ENCODE results near the gene ZRANB2. TPM values are rescaled to one million over a fixed set of nuclear protein-coding genes. Genes with fewer than 3 reads are reported as not detected.

Gene ZRANB2
- total and polyA plus RNA-seq, 5 donors from 2014 or later, result 46.1 to 102 (median 51.7) TPM

DNA sequence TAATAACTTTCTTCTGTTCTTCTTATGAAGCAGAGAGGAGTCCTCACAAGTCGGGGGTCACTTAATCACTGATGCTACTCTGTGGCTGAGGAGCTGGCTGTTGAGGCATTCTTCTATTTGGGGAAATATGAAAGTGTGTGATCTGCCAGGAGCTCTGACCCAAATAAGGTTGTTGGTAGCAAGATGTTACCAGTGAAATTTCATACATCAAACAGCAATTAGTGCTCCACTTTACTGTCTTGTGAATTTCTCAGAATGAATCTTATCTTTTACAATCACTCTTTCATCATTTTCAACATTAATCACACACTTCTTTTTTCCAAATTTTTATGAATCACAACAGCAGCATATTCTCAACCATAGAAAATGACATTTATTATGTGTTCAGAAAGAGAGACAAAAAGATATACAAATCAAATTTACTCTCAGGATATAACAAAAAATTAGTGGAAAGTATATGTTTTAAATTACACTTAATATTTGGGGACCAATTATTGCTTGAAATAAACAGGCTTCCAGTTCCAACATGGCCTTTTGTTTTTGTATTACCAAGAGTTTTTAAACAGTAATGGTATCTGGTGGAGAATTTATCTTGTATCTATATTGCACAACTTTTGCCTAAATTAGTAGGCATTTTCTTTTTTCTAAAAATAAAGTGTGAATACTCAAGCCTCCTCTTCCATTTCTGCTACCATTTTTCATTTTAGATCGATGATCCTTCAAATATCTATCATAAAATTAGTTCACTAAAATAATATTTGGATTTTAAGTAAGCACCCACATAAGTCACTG lies 42.8 kb downstream of the ZRANB2 start:
- Mint-ChIP-seq H3K4me1 (no peaks in the 10 kb centered on the region), H3K9me3 (peaks cover 0 to 6% (median 0%) of the 10 kb centered on the region in 7 donors), H3K27me3 (peaks cover 50% of the 10 kb centered on the region), H3K36me3 (peaks cover 4% of the 10 kb centered on the region), H3K4me3 (no peak overlapping the region), H3K27ac (no peak overlapping the region)
- Histone ChIP-seq H3K27ac (ENCODE audit: insufficient read depth, low read length, poor library complexity, severe bottlenecking) (no peak overlapping the region), H3K9me3 (ENCODE audit: control insufficient read depth in 2 of 2, low read length in 2 of 2) (no peaks in the 10 kb centered on the region), H3K27me3 (ENCODE audit: control insufficient read depth, insufficient read depth, low read length) (peaks cover 22% of the 10 kb centered on the region), H3K4me3 (ENCODE audit: low read depth, low read length) (no peak overlapping the region), H3K36me3 (ENCODE audit: control insufficient read depth, insufficient read depth, low read length) (no peaks in the 10 kb centered on the region), H3K4me1 (ENCODE audit: control insufficient read depth, insufficient read depth, low read length, poor library complexity, severe bottlenecking) (no peaks in the 10 kb centered on the region)
- DNase-seq (no peak), ATAC-seq (ENCODE audit: low read depth in 2 of 2) (no peak)

DNA sequence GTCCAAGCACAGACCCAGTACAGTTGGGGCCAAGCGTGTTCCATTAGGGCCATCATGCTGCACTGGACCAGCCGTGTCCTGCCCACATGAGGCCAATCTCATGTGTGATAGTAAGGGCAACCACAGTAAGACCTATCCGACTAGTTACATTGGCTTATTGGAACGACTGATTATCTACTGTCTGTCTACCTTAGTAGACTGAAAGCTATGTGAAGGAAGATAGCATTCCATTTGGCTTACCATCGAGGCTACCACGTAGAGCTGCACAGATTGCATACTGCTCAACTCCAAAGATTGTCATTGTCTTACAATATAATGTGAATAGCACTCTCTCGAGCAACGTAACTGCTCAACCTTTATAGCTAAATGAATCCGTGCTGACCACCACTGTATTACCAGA lies 43.8 kb downstream of the ZRANB2 start:
- Mint-ChIP-seq H3K4me3 (no peak overlapping the region), H3K4me1 (no peaks in the 10 kb centered on the region), H3K36me3 (peaks cover 4% of the 10 kb centered on the region), H3K27me3 (peaks cover 41% of the 10 kb centered on the region), H3K27ac (no peak overlapping the region), H3K9me3 (peaks cover 0 to 6% (median 0%) of the 10 kb centered on the region in 7 donors)
- peaks cover 19% of the 10 kb centered on the region for H3K27me3 ChIP-seq (ENCODE audit: control insufficient read depth, insufficient read depth, low read length)
- ATAC-seq (ENCODE audit: low read depth in 2 of 2) (no peak), DNase-seq (no peak)
- H3K9me3 ChIP-seq (ENCODE audit: control insufficient read depth in 2 of 2, low read length in 2 of 2), result no peaks in the 10 kb centered on the region
- H3K36me3 ChIP-seq (ENCODE audit: control insufficient read depth, insufficient read depth, low read length), result no peaks in the 10 kb centered on the region
- no peak overlapping the region for H3K4me3 ChIP-seq (ENCODE audit: low read depth, low read length)
- H3K27ac ChIP-seq (ENCODE audit: insufficient read depth, low read length, poor library complexity, severe bottlenecking), result no peak overlapping the region
- no peaks in the 10 kb centered on the region for H3K4me1 ChIP-seq (ENCODE audit: control insufficient read depth, insufficient read depth, low read length, poor library complexity, severe bottlenecking)

DNA sequence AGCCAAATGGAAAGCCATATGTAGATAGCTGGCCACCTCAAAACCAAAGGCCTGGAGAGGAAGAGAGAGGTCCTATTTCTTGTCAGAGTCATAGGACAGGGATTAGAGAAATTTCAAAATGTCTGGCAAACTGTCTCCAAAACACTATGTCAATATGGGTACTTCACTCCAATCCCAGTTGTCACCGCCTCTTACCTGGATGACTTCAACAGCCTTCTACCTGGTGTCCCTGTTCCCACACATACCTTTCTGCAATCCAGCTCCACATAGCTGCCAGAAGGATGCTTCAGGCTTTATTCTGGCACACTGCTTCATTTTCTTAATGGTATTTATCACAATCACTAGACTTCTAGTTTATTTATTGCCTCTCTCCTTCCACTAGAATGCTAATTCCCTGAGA lies 47.7 kb downstream of the ZRANB2 start:
- no peaks in the 10 kb centered on the region for H3K9me3 ChIP-seq (ENCODE audit: control insufficient read depth in 2 of 2, low read length in 2 of 2)
- Mint-ChIP-seq H3K27me3 (peaks cover 31% of the 10 kb centered on the region), H3K4me3 (no peak overlapping the region), H3K4me1 (no peaks in the 10 kb centered on the region), H3K9me3 (no peaks in the 10 kb centered on the region), H3K27ac (no peak overlapping the region), H3K36me3 (no peaks in the 10 kb centered on the region)
- no peak for ATAC-seq (ENCODE audit: low read depth in 2 of 2)
- no peak overlapping the region for H3K27ac ChIP-seq (ENCODE audit: insufficient read depth, low read length, poor library complexity, severe bottlenecking)
- H3K4me1 ChIP-seq (ENCODE audit: control insufficient read depth, insufficient read depth, low read length, poor library complexity, severe bottlenecking), result no peaks in the 10 kb centered on the region
- DNase-seq, result no peak
- no peaks in the 10 kb centered on the region for H3K36me3 ChIP-seq (ENCODE audit: control insufficient read depth, insufficient read depth, low read length)
- no peak overlapping the region for H3K4me3 ChIP-seq (ENCODE audit: low read depth, low read length)
- peaks cover 12% of the 10 kb centered on the region for H3K27me3 ChIP-seq (ENCODE audit: control insufficient read depth, insufficient read depth, low read length)

DNA sequence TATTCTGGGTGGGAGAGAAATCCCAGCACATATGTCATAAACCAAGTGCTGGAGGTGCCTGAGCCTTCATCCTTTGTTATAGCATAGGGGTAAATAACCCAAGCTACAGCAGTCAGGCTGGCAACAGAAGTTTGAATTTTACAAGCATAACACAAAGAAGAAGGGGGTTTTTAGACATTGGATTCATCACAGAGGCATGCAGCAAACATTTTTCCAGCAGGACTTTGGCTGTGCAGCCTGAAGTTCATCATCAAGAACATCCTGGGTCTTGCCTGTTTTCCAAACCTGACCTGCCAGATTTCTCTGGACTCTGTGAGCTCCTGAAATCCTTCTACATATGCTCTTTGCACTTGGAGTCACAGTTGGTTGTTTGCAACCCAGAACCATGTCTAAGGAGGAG lies 49.4 kb downstream of the ZRANB2 start:
- Histone ChIP-seq H3K27ac (ENCODE audit: insufficient read depth, low read length, poor library complexity, severe bottlenecking) (no peak overlapping the region), H3K4me3 (ENCODE audit: low read depth, low read length) (no peak overlapping the region), H3K4me1 (ENCODE audit: control insufficient read depth, insufficient read depth, low read length, poor library complexity, severe bottlenecking) (no peaks in the 10 kb centered on the region), H3K9me3 (ENCODE audit: control insufficient read depth in 2 of 2, low read length in 2 of 2) (no peaks in the 10 kb centered on the region), H3K36me3 (ENCODE audit: control insufficient read depth, insufficient read depth, low read length) (no peaks in the 10 kb centered on the region), H3K27me3 (ENCODE audit: control insufficient read depth, insufficient read depth, low read length) (peaks cover 12% of the 10 kb centered on the region)
- ATAC-seq (ENCODE audit: low read depth in 2 of 2) (no peak), DNase-seq (no peak)
- H3K27me3 Mint-ChIP-seq, result peaks cover 22% of the 10 kb centered on the region
- no peak overlapping the region for H3K27ac Mint-ChIP-seq
- H3K4me1 Mint-ChIP-seq, result no peaks in the 10 kb centered on the region
- H3K9me3 Mint-ChIP-seq, result no peaks in the 10 kb centered on the region
- no peaks in the 10 kb centered on the region for H3K36me3 Mint-ChIP-seq
- no peak overlapping the region for H3K4me3 Mint-ChIP-seq

DNA sequence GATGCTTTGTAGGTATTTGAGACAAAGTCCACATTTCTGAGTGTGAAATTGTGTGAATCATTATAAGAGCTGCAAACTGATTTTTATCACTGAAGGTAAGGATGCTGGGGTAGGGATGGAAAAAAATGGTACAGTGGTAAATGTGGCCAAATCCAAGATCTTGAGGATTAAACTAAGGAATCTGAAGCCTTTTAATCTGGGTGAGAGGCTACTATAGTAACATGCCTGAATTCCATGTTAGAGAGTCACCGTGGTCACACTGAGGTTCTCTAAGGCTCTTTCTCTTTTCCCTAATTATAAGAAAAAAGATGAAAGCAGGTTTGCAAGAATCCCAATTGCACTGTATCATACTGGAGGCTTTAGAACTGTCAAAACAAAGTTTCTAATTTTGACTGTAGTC lies 50.8 kb downstream of the ZRANB2 start:
- peaks cover 5% of the 10 kb centered on the region for H3K27me3 ChIP-seq (ENCODE audit: control insufficient read depth, insufficient read depth, low read length)
- H3K27ac ChIP-seq (ENCODE audit: insufficient read depth, low read length, poor library complexity, severe bottlenecking), result no peak overlapping the region
- H3K4me1 ChIP-seq (ENCODE audit: control insufficient read depth, insufficient read depth, low read length, poor library complexity, severe bottlenecking), result no peaks in the 10 kb centered on the region
- no peaks in the 10 kb centered on the region for H3K9me3 Mint-ChIP-seq
- no peak for ATAC-seq (ENCODE audit: low read depth in 2 of 2)
- H3K36me3 Mint-ChIP-seq, result no peaks in the 10 kb centered on the region
- peaks cover 22% of the 10 kb centered on the region for H3K27me3 Mint-ChIP-seq
- no peak overlapping the region for H3K4me3 ChIP-seq (ENCODE audit: low read depth, low read length)
- no peak for DNase-seq
- no peaks in the 10 kb centered on the region for H3K4me1 Mint-ChIP-seq
- no peak overlapping the region for H3K27ac Mint-ChIP-seq
- no peaks in the 10 kb centered on the region for H3K36me3 ChIP-seq (ENCODE audit: control insufficient read depth, insufficient read depth, low read length)
- no peak overlapping the region for H3K4me3 Mint-ChIP-seq
- H3K9me3 ChIP-seq (ENCODE audit: control insufficient read depth in 2 of 2, low read length in 2 of 2), result no peaks in the 10 kb centered on the region

DNA sequence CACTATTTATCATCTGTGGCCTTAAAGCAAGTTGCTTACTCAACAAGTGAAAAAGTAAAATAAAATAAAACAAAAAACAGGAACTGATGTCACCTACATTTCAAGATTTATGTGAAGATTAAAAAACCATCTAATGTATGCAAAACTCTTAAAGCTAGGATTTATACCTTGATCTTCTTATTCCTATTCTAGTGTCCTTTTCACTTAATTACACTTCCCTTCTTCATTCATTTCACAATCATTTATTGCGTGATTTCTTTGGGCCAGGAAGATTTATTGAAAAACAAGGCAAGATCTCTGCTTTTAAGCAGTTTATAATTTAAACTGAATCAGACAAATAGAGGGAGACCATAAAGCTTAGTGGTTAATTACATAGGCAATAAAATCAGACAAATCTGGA lies 51.9 kb downstream of the ZRANB2 start:
- ATAC-seq (ENCODE audit: low read depth in 2 of 2), result no peak
- H3K4me3 ChIP-seq (ENCODE audit: low read depth, low read length), result no peak overlapping the region
- Mint-ChIP-seq H3K4me3 (no peak overlapping the region), H3K36me3 (no peaks in the 10 kb centered on the region), H3K4me1 (no peaks in the 10 kb centered on the region), H3K27me3 (peaks cover 22% of the 10 kb centered on the region), H3K27ac (no peak overlapping the region), H3K9me3 (no peaks in the 10 kb centered on the region)
- H3K36me3 ChIP-seq (ENCODE audit: control insufficient read depth, insufficient read depth, low read length), result no peaks in the 10 kb centered on the region
- H3K9me3 ChIP-seq (ENCODE audit: control insufficient read depth in 2 of 2, low read length in 2 of 2), result no peaks in the 10 kb centered on the region
- no peaks in the 10 kb centered on the region for H3K4me1 ChIP-seq (ENCODE audit: control insufficient read depth, insufficient read depth, low read length, poor library complexity, severe bottlenecking)
- H3K27ac ChIP-seq (ENCODE audit: insufficient read depth, low read length, poor library complexity, severe bottlenecking), result no peak overlapping the region
- peaks cover 3% of the 10 kb centered on the region for H3K27me3 ChIP-seq (ENCODE audit: control insufficient read depth, insufficient read depth, low read length)
- no peak for DNase-seq

DNA sequence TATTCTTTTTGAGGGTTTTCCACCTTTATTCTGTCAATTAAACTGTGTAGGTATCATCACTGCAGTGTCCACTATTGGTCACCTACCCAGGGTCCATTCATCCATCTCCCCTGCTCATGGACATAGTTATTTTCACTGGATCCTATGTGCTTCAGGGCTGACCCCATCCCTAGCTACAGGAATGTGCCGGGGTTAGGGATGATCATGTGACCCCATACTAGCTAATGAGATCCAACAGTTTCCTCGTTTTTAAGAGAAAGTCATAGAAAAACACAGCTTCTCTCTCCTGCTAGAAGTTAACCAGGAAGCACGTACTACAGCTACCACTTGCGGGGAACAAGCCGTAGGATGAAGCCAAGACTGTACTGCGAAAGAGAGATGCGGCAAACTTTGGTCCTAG lies 52.8 kb downstream of the ZRANB2 start:
- no peak overlapping the region for H3K27ac Mint-ChIP-seq
- peaks cover 22% of the 10 kb centered on the region for H3K27me3 Mint-ChIP-seq
- no peaks in the 10 kb centered on the region for H3K9me3 ChIP-seq (ENCODE audit: control insufficient read depth in 2 of 2, low read length in 2 of 2)
- no peak overlapping the region for H3K4me3 ChIP-seq (ENCODE audit: low read depth, low read length)
- H3K27me3 ChIP-seq (ENCODE audit: control insufficient read depth, insufficient read depth, low read length), result peaks cover 3% of the 10 kb centered on the region
- no peaks in the 10 kb centered on the region for H3K4me1 Mint-ChIP-seq
- H3K9me3 Mint-ChIP-seq, result no peaks in the 10 kb centered on the region
- H3K36me3 ChIP-seq (ENCODE audit: control insufficient read depth, insufficient read depth, low read length), result no peaks in the 10 kb centered on the region
- DNase-seq, result no peak
- H3K27ac ChIP-seq (ENCODE audit: insufficient read depth, low read length, poor library complexity, severe bottlenecking), result no peak overlapping the region
- H3K4me3 Mint-ChIP-seq, result no peak overlapping the region
- no peaks in the 10 kb centered on the region for H3K36me3 Mint-ChIP-seq
- no peak for ATAC-seq (ENCODE audit: low read depth in 2 of 2)
- H3K4me1 ChIP-seq (ENCODE audit: control insufficient read depth, insufficient read depth, low read length, poor library complexity, severe bottlenecking), result no peaks in the 10 kb centered on the region

DNA sequence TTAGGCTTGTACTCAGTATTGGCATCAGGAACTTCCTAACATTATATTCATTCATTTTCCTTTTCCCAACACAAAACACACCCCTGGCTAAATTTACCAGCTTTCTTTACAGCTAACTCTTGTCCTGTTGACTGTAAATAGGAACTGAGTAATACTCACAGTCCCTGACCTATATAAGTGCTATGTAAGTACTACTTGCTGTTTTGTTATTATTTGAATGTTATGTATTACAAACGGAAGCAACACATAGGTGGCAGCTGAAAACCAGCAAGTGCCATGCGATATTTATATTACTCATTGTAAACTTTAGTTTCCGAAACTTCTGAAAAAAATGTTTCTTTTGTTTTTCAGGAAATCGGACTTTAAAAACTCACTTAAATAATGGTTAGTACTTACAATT lies 54.7 kb downstream of the ZRANB2 start:
- Mint-ChIP-seq H3K27me3 (peaks cover 17% of the 10 kb centered on the region), H3K4me1 (no peaks in the 10 kb centered on the region), H3K9me3 (no peaks in the 10 kb centered on the region), H3K4me3 (no peak overlapping the region), H3K27ac (no peak overlapping the region), H3K36me3 (no peaks in the 10 kb centered on the region)
- Histone ChIP-seq H3K9me3 (ENCODE audit: control insufficient read depth in 2 of 2, low read length in 2 of 2) (no peaks in the 10 kb centered on the region), H3K27me3 (ENCODE audit: control insufficient read depth, insufficient read depth, low read length) (peaks cover 3% of the 10 kb centered on the region), H3K36me3 (ENCODE audit: control insufficient read depth, insufficient read depth, low read length) (no peaks in the 10 kb centered on the region), H3K4me3 (ENCODE audit: low read depth, low read length) (no peak overlapping the region), H3K4me1 (ENCODE audit: control insufficient read depth, insufficient read depth, low read length, poor library complexity, severe bottlenecking) (no peaks in the 10 kb centered on the region), H3K27ac (ENCODE audit: insufficient read depth, low read length, poor library complexity, severe bottlenecking) (no peak overlapping the region)
- no peak for ATAC-seq (ENCODE audit: low read depth in 2 of 2)
- no peak for DNase-seq
